ENCODE results near the gene NLGN1.

GRCh38 chr3:173553635-173554280, 156.2 kb downstream of the NLGN1 start:
- TF ChIP-seq REST (IDR thresholded peaks at IDR 0.05; ENCODE audit: insufficient read depth in 1 of 2, low read depth in 2 of 2, low read length in 1 of 2), result no peak
- TF ChIP-seq TCF7L2 (IDR thresholded peaks at IDR 0.05; ENCODE audit: low read depth, low read length), result no peak
- TF ChIP-seq CTCF (IDR thresholded peaks at IDR 0.05), result peak; percentile 68; the same call in 1 of the 2 replicates
- no peak for TF ChIP-seq POLR2AphosphoS5 (IDR thresholded peaks at IDR 0.05; ENCODE audit: low read depth, low read length)
- no peak for TF ChIP-seq SIN3A (IDR thresholded peaks at IDR 0.05; ENCODE audit: borderline replicate concordance, insufficient read depth, low read depth, low read length)

Data from Panc1 (cell line).